ENCODE measurements around the gene GRK5.

DNA sequence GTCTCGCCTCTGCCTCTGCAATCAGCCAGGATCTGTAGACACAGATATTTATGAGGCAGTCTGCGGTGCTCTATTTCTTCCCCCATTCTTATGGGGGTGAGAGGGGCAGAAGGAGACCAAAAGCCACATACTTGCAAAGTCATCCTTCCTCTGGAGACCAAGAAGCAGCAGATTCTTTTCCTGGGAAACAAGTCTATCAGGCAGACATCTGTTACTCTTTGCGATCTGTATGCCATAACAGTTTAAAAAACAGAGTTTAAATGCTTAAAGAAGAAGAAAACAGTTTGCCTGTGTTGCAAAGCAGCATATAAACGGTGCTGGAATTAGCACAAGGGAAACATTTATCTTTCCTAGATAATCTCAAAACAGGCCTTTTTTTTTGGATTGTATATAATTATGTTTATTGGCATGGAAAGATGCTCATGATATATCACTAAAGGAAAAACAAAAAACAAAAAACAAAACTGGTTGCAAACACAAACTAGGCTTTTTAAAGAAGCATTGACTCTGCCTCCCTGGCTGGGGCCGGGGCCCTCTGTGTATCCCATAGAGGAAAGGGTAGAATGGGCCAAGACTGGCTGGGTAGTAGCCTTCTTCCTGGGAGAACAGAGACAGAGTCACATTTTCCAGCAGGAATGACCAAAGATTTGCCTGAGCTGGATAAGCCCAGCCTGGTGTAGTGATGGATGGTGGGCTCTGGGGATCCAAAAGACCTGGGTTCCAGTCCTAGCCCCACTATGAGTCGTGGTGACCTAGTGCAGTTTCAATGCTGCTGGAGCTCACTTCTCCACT is 284.8 kb downstream of the GRK5 start:
- TF ChIP-seq EZH2 (IDR thresholded peaks at IDR 0.05) (no peak), POLR2AphosphoS5 (IDR thresholded peaks at IDR 0.05; ENCODE audit: borderline replicate concordance, low read depth, low read length) (no peak)
